GM23338 (cell line): ENCODE data around the gene OSBPL6. TPM values are rescaled to one million over a fixed set of nuclear protein-coding genes. Genes with fewer than 3 reads are reported as not detected.

Experiments
- ATAC-seq: fragments of 200-7000 bp; cut with Tn5 transposase; 3 replicates; pipeline ENCODE4 v1.9.1; 2020
- DNase-seq: peaks from one replicate; pipeline ENCODE4 v3.0.0-alpha.2; 2015; ENCODE audit warnings: low spot score
- H2AFZ ChIP-seq: fragments of 200-600 bp; sonication (generic); 2 replicates; pipeline ENCODE4 v1.8.0; 2016; ENCODE audit warnings: antibody characterized with exemption, mild to moderate bottlenecking, moderate library complexity
- H3F3A ChIP-seq: fragments of 200-600 bp; sonication (generic); replicated peaks from 2 replicates; pipeline ENCODE4 v1.8.0; 2017; ENCODE audit warnings: antibody characterized with exemption, mixed run types, low read depth
- H3K27ac ChIP-seq: fragments of 200-600 bp; sonication (generic); 2 replicates; pipeline ENCODE4 v1.6.1; 2016; ENCODE audit warnings: low read depth
- H3K27me3 ChIP-seq: fragments of 200-600 bp; sonication (generic); 2 replicates; pipeline ENCODE4 v1.8.0; 2016; ENCODE audit warnings: mild to moderate bottlenecking, mixed run types, moderate library complexity; ENCODE audit not compliant: insufficient read depth
- H3K36me3 ChIP-seq: fragments of 200-600 bp; sonication (generic); 2 replicates; pipeline ENCODE4 v1.8.0; 2016; ENCODE audit warnings: mild to moderate bottlenecking; ENCODE audit not compliant: insufficient read depth
- H3K4me1 ChIP-seq: fragments of 200-600 bp; sonication (generic); 2 replicates; pipeline ENCODE4 v1.8.0; 2016; ENCODE audit warnings: mild to moderate bottlenecking, moderate library complexity; ENCODE audit not compliant: insufficient read depth
- H3K4me2 ChIP-seq: fragments of 200-600 bp; sonication (generic); 2 replicates; pipeline ENCODE4 v1.7.1; 2017; ENCODE audit warnings: mixed run types
- H3K4me3 ChIP-seq: fragments of 200-600 bp; sonication (generic); 2 replicates; pipeline ENCODE4 v1.6.1; 2016; ENCODE audit warnings: mixed run types
- H3K79me2 ChIP-seq: fragments of 200-600 bp; sonication (generic); replicated peaks from 2 replicates; pipeline ENCODE4 v1.8.0; 2017; ENCODE audit warnings: mild to moderate bottlenecking; ENCODE audit not compliant: insufficient read depth
- H3K9me2 ChIP-seq: fragments of 200-600 bp; sonication (generic); 2 replicates; pipeline ENCODE4 v1.8.0; 2017; ENCODE audit not compliant: insufficient read depth
- H4K20me1 ChIP-seq: fragments of 200-600 bp; sonication (generic); replicated peaks from 2 replicates; pipeline ENCODE4 v1.8.0; 2017; ENCODE audit warnings: mild to moderate bottlenecking; ENCODE audit not compliant: insufficient read depth
- H3K27ac Mint-ChIP-seq: 2 replicates; pipeline ENCODE4 v1.8.0; 2020; ENCODE audit warnings: inconsistent platforms, mild to moderate bottlenecking, moderate library complexity, mixed read lengths
- H3K27me3 Mint-ChIP-seq: 3 replicates; pipeline ENCODE4 v1.8.0; 2022; ENCODE audit warnings: low read depth, mild to moderate bottlenecking, moderate library complexity, mixed read lengths, inconsistent platforms; ENCODE audit not compliant: insufficient read depth, poor library complexity
- H3K36me3 Mint-ChIP-seq: 3 replicates; pipeline ENCODE4 v1.8.0; 2021; ENCODE audit warnings: low read depth, mild to moderate bottlenecking, inconsistent platforms, moderate library complexity, mixed read lengths
- H3K4me1 Mint-ChIP-seq: 3 replicates; pipeline ENCODE4 v1.8.0; 2020; ENCODE audit warnings: mild to moderate bottlenecking, inconsistent platforms, mixed read lengths
- H3K4me3 Mint-ChIP-seq: 3 replicates; pipeline ENCODE4 v1.8.0; 2021; ENCODE audit warnings: moderate library complexity, mild to moderate bottlenecking, inconsistent platforms, mixed read lengths
- H3K9me3 Mint-ChIP-seq: 3 replicates; pipeline ENCODE4 v1.8.0; 2020; ENCODE audit warnings: moderate library complexity, mild to moderate bottlenecking, inconsistent platforms, mixed read lengths
- CREB1 ChIP-seq: fragments of 250-450 bp; sonication (Bioruptor Pico); IDR thresholded peaks from 2 replicates; pipeline ENCODE4 v1.5.0; 2020; ENCODE audit warnings: low read depth, mild to moderate bottlenecking, moderate library complexity
- EZH2 ChIP-seq: fragments of 200-600 bp; sonication (generic); IDR thresholded peaks from one replicate; pipeline ENCODE4 v1.8.0; 2017; ENCODE audit warnings: antibody characterized with exemption, mild to moderate bottlenecking, low read depth; ENCODE audit not compliant: unreplicated experiment
- JUNB ChIP-seq: IDR thresholded peaks from one replicate; pipeline ENCODE4 v1.6.1; 2016; ENCODE audit warnings: antibody characterized with exemption; ENCODE audit not compliant: unreplicated experiment
- NANOG ChIP-seq: IDR thresholded peaks from 2 replicates; pipeline ENCODE4 v1.6.1; 2016; ENCODE audit warnings: antibody characterized with exemption, borderline replicate concordance
- POLR2AphosphoS5 ChIP-seq: IDR thresholded peaks from 2 replicates; pipeline ENCODE4 v1.6.1; 2016; ENCODE audit warnings: antibody characterized with exemption, low read depth
- STAT1 ChIP-seq: IDR thresholded peaks from one replicate; pipeline ENCODE4 v1.6.1; 2016; ENCODE audit warnings: antibody characterized with exemption; ENCODE audit not compliant: unreplicated experiment
- ZNF114 ChIP-seq: fragments of 250-450 bp; sonication (Bioruptor Pico); IDR thresholded peaks from 2 replicates; pipeline ENCODE4 v1.5.0; 2020; ENCODE audit warnings: mild to moderate bottlenecking, moderate library complexity
- ZNF331 ChIP-seq: fragments of 250-450 bp; sonication (Bioruptor Pico); IDR thresholded peaks from 2 replicates; pipeline ENCODE4 v1.5.0; 2020; ENCODE audit warnings: low read depth, mild to moderate bottlenecking, moderate library complexity
- polyA plus RNA-seq: library from polyadenylated mRNA; unstranded; fragments of >200 nt; fragmentation: Nextera tagmentation; extraction: Ambion mirVana; gene quantifications from 2 replicates; pipeline ENCODE4 v1.2.1, GENCODE V29; 2016
- total RNA-seq: library from RNA; depleted of rRNA; stranded (reverse); fragments of >200 nt; shearing (Covaris generic); gene quantifications from 2 replicates; pipeline ENCODE4 v1.2.3, GENCODE V29; 2014
- TF ChIP-seq, protein P1 (sequence below), 2 experiments: fragments of 200-600 bp in 1 of 2; sonication (generic) in 1 of 2; conservative IDR thresholded peaks; 2 replicates each; pipeline versions ENCODE4 v1.5.1 to v1.6.1; 2016 to 2017; ENCODE audit warnings: antibody characterized with exemption in 2 of 2, low read depth in 2 of 2, mild to moderate bottlenecking in 2 of 2, moderate library complexity in 1 of 2
- TF ChIP-seq, protein P2 (sequence below): IDR thresholded peaks from 2 replicates; pipeline ENCODE4 v1.6.1; 2016; ENCODE audit warnings: antibody characterized with exemption

Gene OSBPL6
- total and polyA plus RNA-seq, 2 experiments from 2014 or later, result 6.0 to 8.5 TPM

DNA sequence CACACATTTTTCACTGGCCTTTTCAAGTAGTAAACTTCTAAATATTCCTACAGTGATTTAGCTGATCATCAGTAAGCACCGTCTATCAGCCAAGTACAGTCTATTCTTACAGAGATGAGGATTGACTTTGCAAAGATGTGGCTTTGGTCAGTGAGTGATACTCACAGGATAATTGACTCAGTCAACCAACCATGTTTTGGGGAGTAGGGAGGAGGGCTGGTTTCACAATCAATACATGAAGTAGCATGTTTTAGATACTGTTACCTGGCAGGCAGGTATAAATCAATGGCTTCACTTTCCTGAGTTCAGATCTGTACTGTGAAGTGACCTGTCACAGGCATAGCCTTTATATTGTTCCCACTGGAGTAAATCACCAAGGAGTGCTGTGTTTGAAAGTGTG is 27.2 kb downstream of the OSBPL6 start (continued):
- TF ChIP-seq, protein P1, sequence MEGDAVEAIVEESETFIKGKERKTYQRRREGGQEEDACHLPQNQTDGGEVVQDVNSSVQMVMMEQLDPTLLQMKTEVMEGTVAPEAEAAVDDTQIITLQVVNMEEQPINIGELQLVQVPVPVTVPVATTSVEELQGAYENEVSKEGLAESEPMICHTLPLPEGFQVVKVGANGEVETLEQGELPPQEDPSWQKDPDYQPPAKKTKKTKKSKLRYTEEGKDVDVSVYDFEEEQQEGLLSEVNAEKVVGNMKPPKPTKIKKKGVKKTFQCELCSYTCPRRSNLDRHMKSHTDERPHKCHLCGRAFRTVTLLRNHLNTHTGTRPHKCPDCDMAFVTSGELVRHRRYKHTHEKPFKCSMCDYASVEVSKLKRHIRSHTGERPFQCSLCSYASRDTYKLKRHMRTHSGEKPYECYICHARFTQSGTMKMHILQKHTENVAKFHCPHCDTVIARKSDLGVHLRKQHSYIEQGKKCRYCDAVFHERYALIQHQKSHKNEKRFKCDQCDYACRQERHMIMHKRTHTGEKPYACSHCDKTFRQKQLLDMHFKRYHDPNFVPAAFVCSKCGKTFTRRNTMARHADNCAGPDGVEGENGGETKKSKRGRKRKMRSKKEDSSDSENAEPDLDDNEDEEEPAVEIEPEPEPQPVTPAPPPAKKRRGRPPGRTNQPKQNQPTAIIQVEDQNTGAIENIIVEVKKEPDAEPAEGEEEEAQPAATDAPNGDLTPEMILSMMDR (conservative IDR thresholded peaks at IDR 0.05; ENCODE audit: low read depth in 2 of 2), result no peak
- no peak for TF ChIP-seq NANOG

DNA sequence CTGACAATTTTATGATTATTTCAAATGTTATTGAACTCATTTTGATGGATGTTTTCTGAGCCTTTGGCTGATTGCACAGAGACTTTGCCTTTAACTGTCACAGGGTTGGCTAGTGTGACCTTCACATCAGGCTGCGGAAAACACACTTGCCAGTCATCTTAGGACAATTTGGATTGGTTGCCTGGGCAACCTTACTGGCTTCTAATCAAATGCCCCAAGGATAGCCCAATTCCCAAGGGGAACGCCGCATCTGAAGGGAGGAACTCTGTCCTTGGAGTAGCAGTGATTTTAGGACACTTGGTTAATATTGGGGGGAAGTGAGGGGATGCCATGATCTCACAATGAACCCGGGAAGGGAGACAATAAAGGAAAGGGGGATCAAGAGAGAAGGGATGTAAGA is 29.5 kb downstream of the OSBPL6 start:
- no peak overlapping the region for H3K27ac ChIP-seq
- H3K4me2 ChIP-seq, result no peak overlapping the region
- H3K27me3 Mint-ChIP-seq, result peaks cover 10% of the 10 kb centered on the region
- no peak for TF ChIP-seq CREB1 (CRISPR knock-in tag)
- H2AFZ ChIP-seq, result no peak overlapping the region
- H3K4me1 Mint-ChIP-seq, result peaks cover 28% of the 10 kb centered on the region; the same call in 2 of the 3 replicates
- no peak for DNase-seq
- H4K20me1 ChIP-seq, result peaks cover 3% of the 10 kb centered on the region
- peaks cover 22% of the 10 kb centered on the region for H3K4me1 ChIP-seq
- H3K27ac Mint-ChIP-seq, result no peak overlapping the region
- no peaks in the 10 kb centered on the region for H3K79me2 ChIP-seq
- H3K9me3 Mint-ChIP-seq, result peaks cover 4% of the 10 kb centered on the region; the same call in 2 of the 3 replicates
- no peaks in the 10 kb centered on the region for H3K9me2 ChIP-seq
- H3K27me3 ChIP-seq, result peaks cover 20% of the 10 kb centered on the region
- ATAC-seq, result no peak
- H3F3A ChIP-seq, result no peaks in the 10 kb centered on the region
- H3K36me3 Mint-ChIP-seq, result peaks cover 5% of the 10 kb centered on the region
- H3K36me3 ChIP-seq, result no peaks in the 10 kb centered on the region
- no peak overlapping the region for H3K4me3 ChIP-seq
- H3K4me3 Mint-ChIP-seq, result no peak overlapping the region

DNA sequence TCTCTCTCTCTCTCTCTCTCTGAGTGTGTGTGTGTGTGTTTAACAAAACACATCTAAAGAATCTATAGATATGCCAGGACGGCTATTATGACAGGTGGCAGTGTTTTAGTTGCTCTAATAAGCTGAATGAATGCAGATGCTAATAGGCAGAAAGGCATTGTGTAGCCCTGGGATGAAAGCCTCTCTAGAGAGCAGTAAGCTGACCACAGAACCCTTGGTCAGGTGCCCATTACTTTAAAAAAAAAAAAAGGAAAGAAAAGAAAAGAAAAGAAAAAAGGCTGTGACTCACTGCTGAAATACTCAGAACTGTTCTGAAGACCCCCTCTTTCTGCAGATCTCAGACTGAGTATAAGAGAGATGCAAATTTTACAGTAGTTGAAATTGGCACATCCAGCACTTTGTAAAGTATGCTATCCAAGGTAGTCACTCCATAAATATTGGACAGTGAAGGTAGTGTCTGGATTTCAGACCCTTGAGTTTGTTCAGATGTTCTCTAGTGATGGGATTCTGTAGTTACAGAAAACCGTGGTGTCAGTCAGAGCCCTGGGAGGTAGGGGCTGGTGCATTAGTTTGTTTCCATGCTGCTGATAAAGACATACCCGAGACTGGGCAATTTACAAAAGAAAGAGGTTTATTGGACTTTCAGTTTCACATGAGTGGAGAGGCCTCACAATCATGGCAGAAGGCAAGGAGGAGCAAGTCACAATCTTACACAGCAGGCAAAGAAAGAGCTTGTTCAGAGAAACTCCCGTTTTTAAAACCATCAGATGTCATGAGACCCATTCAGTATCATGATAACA is 30.9 kb downstream of the OSBPL6 start:
- Histone ChIP-seq H2AFZ (no peak overlapping the region), H3F3A (no peaks in the 10 kb centered on the region), H3K36me3 (no peaks in the 10 kb centered on the region), H3K27me3 (peaks cover 10% of the 10 kb centered on the region), H3K4me2 (peak overlapping the region; percentile 48; the same call in 1 of the 2 replicates), H3K4me1 (peaks cover 14% of the 10 kb centered on the region), H3K79me2 (no peaks in the 10 kb centered on the region), H3K9me2 (no peaks in the 10 kb centered on the region), H4K20me1 (peaks cover 3% of the 10 kb centered on the region), H3K27ac (no peak overlapping the region), H3K4me3 (no peak overlapping the region)
- Mint-ChIP-seq H3K27me3 (peaks cover 10% of the 10 kb centered on the region), H3K36me3 (no peaks in the 10 kb centered on the region), H3K27ac (no peak overlapping the region; the same call in 1 of the 2 replicates), H3K4me1 (peaks cover 18% of the 10 kb centered on the region; the same call in 2 of the 3 replicates), H3K9me3 (no peaks in the 10 kb centered on the region), H3K4me3 (no peak overlapping the region)
- ATAC-seq (no peak), DNase-seq (no peak)
- no peak for TF ChIP-seq STAT1
- TF ChIP-seq ZNF331, result no peak
- TF ChIP-seq JUNB, result no peak
- TF ChIP-seq, protein P1 (conservative IDR thresholded peaks at IDR 0.05; ENCODE audit: low read depth in 2 of 2), result no peak
- TF ChIP-seq, protein P2, sequence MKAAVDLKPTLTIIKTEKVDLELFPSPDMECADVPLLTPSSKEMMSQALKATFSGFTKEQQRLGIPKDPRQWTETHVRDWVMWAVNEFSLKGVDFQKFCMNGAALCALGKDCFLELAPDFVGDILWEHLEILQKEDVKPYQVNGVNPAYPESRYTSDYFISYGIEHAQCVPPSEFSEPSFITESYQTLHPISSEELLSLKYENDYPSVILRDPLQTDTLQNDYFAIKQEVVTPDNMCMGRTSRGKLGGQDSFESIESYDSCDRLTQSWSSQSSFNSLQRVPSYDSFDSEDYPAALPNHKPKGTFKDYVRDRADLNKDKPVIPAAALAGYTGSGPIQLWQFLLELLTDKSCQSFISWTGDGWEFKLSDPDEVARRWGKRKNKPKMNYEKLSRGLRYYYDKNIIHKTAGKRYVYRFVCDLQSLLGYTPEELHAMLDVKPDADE, result no peak
- TF ChIP-seq NANOG, result no peak
- TF ChIP-seq POLR2AphosphoS5, result no peak
- no peak for TF ChIP-seq CREB1 (CRISPR knock-in tag)
- no peak for TF ChIP-seq EZH2
- TF ChIP-seq ZNF114 (CRISPR knock-in tag), result no peak
